Mucosa of descending colon (tissue), 3 donors: ENCODE results near the gene MALRD1. TPM values are rescaled to one million over a fixed set of nuclear protein-coding genes. Genes with fewer than 3 reads are reported as not detected.

ENCODE experiments used
- ATAC-seq: fragments of 200-7000 bp; cut with Tn5 transposase; one replicate; pipeline ENCODE4 v1.9.1; 2020; ENCODE audit warnings: mild to moderate bottlenecking, moderate library complexity
- DNase-seq, 3 donors: peaks; one replicate each; pipeline ENCODE4 v3.0.0-alpha.2; 2020
- H3K36me3 ChIP-seq: fragments of 200-600 bp; one replicate; pipeline ENCODE4 v1.8.0; 2021; ENCODE audit warnings: low read depth, mild to moderate bottlenecking
- H3K4me1 ChIP-seq: fragments of 200-600 bp; one replicate; pipeline ENCODE4 v1.8.0; 2021; ENCODE audit warnings: low read depth, mild to moderate bottlenecking
- H3K4me3 ChIP-seq: fragments of 200-600 bp; one replicate; pipeline ENCODE4 v1.8.0; 2021; ENCODE audit warnings: mild to moderate bottlenecking
- H3K9me3 ChIP-seq: fragments of 200-600 bp; one replicate; pipeline ENCODE4 v1.8.0; 2021; ENCODE audit warnings: mild to moderate bottlenecking
- CTCF ChIP-seq: fragments of 200-600 bp; IDR thresholded peaks from one replicate; pipeline ENCODE4 v1.8.0; 2022; ENCODE audit warnings: antibody characterized with exemption, mild to moderate bottlenecking
- intact Hi-C, 2 donors: fragments of 100-400 bp; cut with DNase I in 1 of 2; cut with micrococcal nuclease in 1 of 2; formaldehyde crosslinking; loops; one replicate each; pipeline versions ENCODE4 v1.11.0 to v1.11.1; 2022; cut with DNase I, micrococcal nuclease
- total RNA-seq, 3 donors: library from RNA; stranded (reverse); fragmentation: NEBNext Ultra II Directional in 2 of 3; extraction: Animal tissue kit (Norgen Biotek cat#: 25700) in 2 of 3; gene quantifications; one replicate each; pipeline versions ENCODE4 v1.2.1 to v1.2.4, GENCODE V29; 2021 to 2023
- donor health status: DM: no; HTN: no; CAD: no; lungs with moderate emphysema.
- donor health status: DM: no; HTN: no; CAD: no.
- donor health status: DM: no; HTN: yes; CAD: no.

The MALRD1 gene
- total RNA-seq, 3 donors from 2014 or later, result 0.41 to 0.90 (median 0.60) TPM

DNA sequence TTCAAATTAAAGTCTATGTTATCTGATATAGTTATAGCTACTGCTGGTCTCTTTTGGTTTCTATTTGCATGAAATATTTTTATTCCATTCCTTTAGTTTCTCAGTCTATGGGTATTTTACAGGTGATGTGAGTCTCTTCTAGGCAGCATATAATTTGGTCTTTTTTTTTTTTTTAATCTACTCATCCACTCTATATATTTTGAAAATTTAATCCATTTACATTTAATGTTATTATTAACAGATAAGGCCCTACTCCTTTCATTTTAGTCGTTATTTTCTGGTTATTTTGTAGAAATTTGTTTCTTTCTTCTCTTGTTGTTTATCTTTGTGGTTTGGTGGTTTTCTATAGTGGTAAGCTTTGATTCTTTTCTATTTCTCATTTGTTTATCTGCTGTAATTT lies 58.8 kb downstream of the MALRD1 start:
- Histone ChIP-seq H3K4me3 (no peak overlapping the region), H3K9me3 (peaks cover 5% of the 10 kb centered on the region), H3K36me3 (no peaks in the 10 kb centered on the region), H3K4me1 (no peaks in the 10 kb centered on the region)
- intact Hi-C loops, result no loop called here
- DNase-seq (no peak), ATAC-seq (no peak)
- TF ChIP-seq CTCF, result no peak

DNA sequence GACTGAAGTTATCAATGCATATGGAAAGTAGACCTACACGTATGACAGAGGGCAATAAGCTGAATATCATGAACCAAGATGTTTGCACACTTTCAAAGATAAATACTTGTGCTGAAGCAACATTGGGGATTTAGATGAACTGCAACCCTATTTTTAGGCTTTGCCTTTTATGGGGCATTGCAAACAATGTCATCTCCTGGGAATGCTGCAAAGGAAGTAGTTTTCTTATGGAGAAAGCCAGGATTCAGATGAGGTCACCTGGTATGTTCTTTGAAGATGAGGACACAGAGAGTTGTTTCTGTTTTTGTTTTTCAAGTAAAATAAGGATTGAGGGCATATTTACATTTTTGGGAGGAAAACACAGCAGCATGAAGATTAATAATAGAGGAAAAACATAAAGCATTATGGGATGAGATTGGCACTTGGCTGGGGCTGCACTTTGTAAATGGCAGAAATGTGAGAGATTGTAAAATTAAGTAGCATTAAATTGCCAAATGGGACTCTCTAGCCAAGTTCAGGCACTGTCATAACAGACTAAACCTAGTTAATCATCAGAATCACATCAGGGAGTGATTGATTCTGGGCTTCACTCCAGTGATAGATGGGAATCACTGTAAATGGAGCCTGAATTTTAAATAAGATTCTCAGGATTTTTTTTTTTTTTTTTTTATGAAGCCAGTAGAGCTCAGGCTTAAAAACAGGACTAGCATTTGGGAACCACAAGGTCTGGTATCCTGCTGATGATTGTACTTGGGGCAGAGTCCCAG lies 63.1 kb downstream of the MALRD1 start:
- H3K4me3 ChIP-seq, result no peak overlapping the region
- ATAC-seq (no peak), DNase-seq (no peak)
- peaks cover 5% of the 10 kb centered on the region for H3K9me3 ChIP-seq
- H3K36me3 ChIP-seq, result no peaks in the 10 kb centered on the region
- no peak for TF ChIP-seq CTCF
- H3K4me1 ChIP-seq, result no peaks in the 10 kb centered on the region
- intact Hi-C loops, result no loop called here

DNA sequence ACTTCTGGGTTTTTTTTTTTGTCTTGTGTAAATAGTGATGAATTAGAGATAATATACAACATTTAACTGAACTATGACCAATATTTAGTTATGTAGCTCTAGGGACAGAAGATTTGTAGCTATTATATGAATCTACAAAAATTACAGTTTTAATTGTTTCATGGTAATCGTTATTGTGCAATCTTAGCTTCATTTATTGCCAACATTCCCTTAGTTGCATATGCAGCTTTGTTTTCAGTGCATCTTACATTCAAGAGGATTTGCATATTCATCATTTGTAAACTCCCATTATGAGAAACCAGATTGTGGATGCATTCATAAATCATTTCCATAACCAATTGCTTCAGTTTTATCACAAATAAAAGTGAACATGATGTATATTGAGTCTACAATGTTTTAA lies 68.8 kb downstream of the MALRD1 start:
- TF ChIP-seq CTCF, result no peak
- Histone ChIP-seq H3K4me1 (no peaks in the 10 kb centered on the region), H3K36me3 (no peaks in the 10 kb centered on the region), H3K9me3 (no peaks in the 10 kb centered on the region), H3K4me3 (no peak overlapping the region)
- DNase-seq (no peak), ATAC-seq (no peak)
- intact Hi-C loops, result no loop called here

DNA sequence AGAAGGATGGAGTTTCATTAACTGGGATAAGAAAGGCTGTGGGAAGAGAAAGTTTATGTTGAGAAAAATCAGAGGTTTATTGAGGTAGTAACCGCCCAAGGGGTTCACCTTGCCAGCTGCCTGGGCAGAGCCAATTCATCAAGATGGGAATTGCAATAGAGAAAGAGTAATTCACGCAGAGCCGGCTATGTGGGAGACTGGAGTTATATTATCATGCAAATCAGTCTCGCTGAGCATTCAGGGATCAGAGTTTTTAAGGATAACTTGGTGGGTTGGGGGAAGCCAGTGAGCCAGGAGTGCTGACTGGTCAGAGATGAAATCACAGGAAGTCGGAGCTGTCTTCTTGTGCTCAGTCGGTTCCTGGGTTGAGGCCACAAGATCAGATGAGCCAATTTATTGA lies 70.6 kb downstream of the MALRD1 start:
- H3K9me3 ChIP-seq, result no peaks in the 10 kb centered on the region
- H3K4me1 ChIP-seq, result no peaks in the 10 kb centered on the region
- intact Hi-C loops, result no loop called here
- no peak overlapping the region for H3K4me3 ChIP-seq
- no peaks in the 10 kb centered on the region for H3K36me3 ChIP-seq
- TF ChIP-seq CTCF, result no peak
- ATAC-seq, result no peak
- DNase-seq, result no peak

GRCh38 chr10:19120381-19120908 lies 71.8 kb downstream of the MALRD1 start:
- intact Hi-C loops, result no loop called here
- TF ChIP-seq CTCF, result no peak

More at GRCh38 chr10:19120381-19120908, 71.8 kb downstream of the MALRD1 start:
- ATAC-seq, result no peak
- DNase-seq, result no peak
- no peak overlapping the region for H3K4me3 ChIP-seq
- H3K4me1 ChIP-seq, result no peaks in the 10 kb centered on the region
- H3K36me3 ChIP-seq, result no peaks in the 10 kb centered on the region
- no peaks in the 10 kb centered on the region for H3K9me3 ChIP-seq
